KMS-11 (cell line): ENCODE data around the gene ATXN2L.

Experiments used
- H2AFZ ChIP-seq: fragments of 200-600 bp; sonication (generic); 2 replicates; pipeline ENCODE4 v1.6.1; 2016; ENCODE audit warnings: antibody characterized with exemption, mixed run types, low read depth
- H3K27ac ChIP-seq: fragments of 200-600 bp; sonication (generic); 2 replicates; pipeline ENCODE4 v1.6.1; 2016; ENCODE audit warnings: mild to moderate bottlenecking, mixed run types
- H3K27me3 ChIP-seq: fragments of 200-600 bp; sonication (generic); 2 replicates; pipeline ENCODE4 v1.6.1; 2017; ENCODE audit warnings: mild to moderate bottlenecking, low read depth, mixed run types, moderate library complexity; ENCODE audit not compliant: insufficient read depth
- H3K36me3 ChIP-seq: fragments of 200-600 bp; sonication (generic); 2 replicates; pipeline ENCODE4 v1.6.1; 2017; ENCODE audit warnings: mild to moderate bottlenecking, mixed run types; ENCODE audit not compliant: insufficient read depth
- H3K4me1 ChIP-seq: fragments of 200-600 bp; sonication (generic); 2 replicates; pipeline ENCODE4 v1.6.1; 2016; ENCODE audit warnings: mild to moderate bottlenecking, low read depth, mixed run types; ENCODE audit not compliant: poor library complexity, severe bottlenecking
- H3K4me2 ChIP-seq: fragments of 200-600 bp; sonication (generic); 2 replicates; pipeline ENCODE4 v1.7.0; 2016; ENCODE audit warnings: mild to moderate bottlenecking, mixed run types
- H3K4me3 ChIP-seq: fragments of 200-600 bp; sonication (generic); IDR thresholded peaks from 2 replicates; pipeline ENCODE4 v1.6.1; 2017; ENCODE audit warnings: low read depth, low read length, mixed read lengths; ENCODE audit not compliant: insufficient read depth
- H3K79me2 ChIP-seq: fragments of 200-600 bp; sonication (generic); 2 replicates; pipeline ENCODE4 v1.6.1; 2016; ENCODE audit warnings: low read depth, mixed run types; ENCODE audit not compliant: insufficient read depth
- H3K9ac ChIP-seq: fragments of 200-600 bp; sonication (generic); 2 replicates; pipeline ENCODE4 v1.6.1; 2016; ENCODE audit warnings: mild to moderate bottlenecking, mixed run types
- H4K20me1 ChIP-seq: fragments of 200-600 bp; sonication (generic); 2 replicates; pipeline ENCODE4 v1.6.1; 2016; ENCODE audit warnings: mild to moderate bottlenecking, mixed run types; ENCODE audit not compliant: insufficient read depth
- CTCF ChIP-seq: fragments of 200-600 bp; sonication (generic); conservative IDR thresholded peaks from 2 replicates; pipeline ENCODE4 v1.6.1; 2017; ENCODE audit warnings: low read depth, mild to moderate bottlenecking, antibody characterized with exemption, low read length, moderate library complexity, mixed read lengths

Gene ATXN2L

GRCh38 chr16:28830531-28830930 is 7.7 kb downstream of the ATXN2L start:
- no peaks in the 10 kb centered on the region for H3K27me3 ChIP-seq
- H2AFZ ChIP-seq = no peak overlapping the region
- no peaks in the 10 kb centered on the region; the same call in 1 of the 2 replicates for H4K20me1 ChIP-seq
- no peak overlapping the region for H3K4me3 ChIP-seq
- no peak overlapping the region for H3K4me2 ChIP-seq
- no peak overlapping the region for H3K9ac ChIP-seq
- peaks cover 15% of the 10 kb centered on the region for H3K4me1 ChIP-seq
- H3K36me3 ChIP-seq = peaks cover 50% of the 10 kb centered on the region; the same call in 1 of the 2 replicates
- TF ChIP-seq CTCF = no peak
- H3K27ac ChIP-seq = no peak overlapping the region
- H3K79me2 ChIP-seq = peaks cover 38% of the 10 kb centered on the region

- H3K4me3 ChIP-seq = no peak overlapping the region
- no peak overlapping the region for H3K4me2 ChIP-seq
- no peaks in the 10 kb centered on the region for H4K20me1 ChIP-seq
- peaks cover 5% of the 10 kb centered on the region; the same call in 1 of the 2 replicates for H3K79me2 ChIP-seq
- H3K4me1 ChIP-seq = no peaks in the 10 kb centered on the region
- no peak overlapping the region for H3K27ac ChIP-seq
- TF ChIP-seq CTCF = no peak
- no peak overlapping the region for H2AFZ ChIP-seq
- H3K27me3 ChIP-seq = no peaks in the 10 kb centered on the region
- peaks cover 36% of the 10 kb centered on the region; the same call in 1 of the 2 replicates for H3K36me3 ChIP-seq
- H3K9ac ChIP-seq = no peak overlapping the region
Measured at GRCh38 chr16:28834349-28834748, 11.6 kb downstream of the ATXN2L start.

GRCh38 chr16:28834873-28835863 is 12.4 kb downstream of the ATXN2L start:
- no peak overlapping the region for H3K9ac ChIP-seq
- H3K79me2 ChIP-seq = no peaks in the 10 kb centered on the region
- H2AFZ ChIP-seq = no peak overlapping the region
- no peak overlapping the region for H3K4me3 ChIP-seq
- no peaks in the 10 kb centered on the region for H3K4me1 ChIP-seq
- TF ChIP-seq CTCF = no peak
- H3K27me3 ChIP-seq = no peaks in the 10 kb centered on the region
- H3K36me3 ChIP-seq = peaks cover 28% of the 10 kb centered on the region; the same call in 1 of the 2 replicates
- no peak overlapping the region for H3K4me2 ChIP-seq
- no peak overlapping the region for H3K27ac ChIP-seq
- no peaks in the 10 kb centered on the region for H4K20me1 ChIP-seq

GRCh38 chr16:28835864-28836760 is 13.3 kb downstream of the ATXN2L start:
- no peak overlapping the region for H2AFZ ChIP-seq
- TF ChIP-seq CTCF = no peak
- no peak overlapping the region for H3K4me3 ChIP-seq
- no peaks in the 10 kb centered on the region for H3K4me1 ChIP-seq
- no peaks in the 10 kb centered on the region for H3K79me2 ChIP-seq
- no peaks in the 10 kb centered on the region for H4K20me1 ChIP-seq
- H3K9ac ChIP-seq = no peak overlapping the region
- no peaks in the 10 kb centered on the region for H3K27me3 ChIP-seq
- peaks cover 21% of the 10 kb centered on the region; the same call in 1 of the 2 replicates for H3K36me3 ChIP-seq
- no peak overlapping the region for H3K27ac ChIP-seq
- H3K4me2 ChIP-seq = no peak overlapping the region
